K562 (cell line): ENCODE measurements around the gene C17orf78. TPM values are rescaled to one million over a fixed set of nuclear protein-coding genes. Genes with fewer than 3 reads are reported as not detected.

Experiments
- AFF1 ChIP-seq, 2 experiments: fragments of 450-650 bp; IDR thresholded peaks; 2 replicates each; pipeline ENCODE4 v1.6.1; 2018; ENCODE audit warnings: mild to moderate bottlenecking in 2 of 2, low read depth in 1 of 2; ENCODE audit not compliant: partially characterized antibody in 2 of 2
- CBX8 ChIP-seq: fragments of 200-600 bp; sonication (generic); IDR thresholded peaks from 2 replicates; pipeline ENCODE4 v1.6.1; 2012; ENCODE audit warnings: borderline replicate concordance, mixed run types, low read depth, mild to moderate bottlenecking, moderate library complexity, mixed read lengths, low read length, control low read depth, inconsistent platforms; ENCODE audit not compliant: poor library complexity, severe bottlenecking; ENCODE audit errors: extremely low read depth
- DPF2 ChIP-seq: fragments of 450-650 bp; IDR thresholded peaks from 2 replicates; pipeline ENCODE4 v1.6.1; 2016
- E2F8 ChIP-seq: fragments of 450-650 bp; IDR thresholded peaks from 2 replicates; pipeline ENCODE4 v1.7.1; 2018; ENCODE audit warnings: mild to moderate bottlenecking, low read depth; ENCODE audit not compliant: partially characterized antibody
- GTF2E2 ChIP-seq: fragments of 200-800 bp; sonication (Bioruptor generic); IDR thresholded peaks from 2 replicates; pipeline ENCODE4 v1.6.1; 2016; ENCODE audit warnings: missing genetic modification characterization, missing compliant biosample characterization
- MYC ChIP-seq, 2 experiments: fragments of 250-450 bp in 1 of 2; sonication (Bioruptor Pico) in 1 of 2; IDR thresholded peaks; 2 replicates each; pipeline versions ENCODE4 v1.5.1 to v1.6.1; 2012 to 2021; ENCODE audit warnings: low read depth in 2 of 2, borderline replicate concordance in 1 of 2, improper control_type of control experiment in 1 of 2, low read length in 1 of 2, mild to moderate bottlenecking in 1 of 2, moderate library complexity in 1 of 2
- POLR3A ChIP-seq: IDR thresholded peaks from 2 replicates; pipeline ENCODE4 v1.6.1; 2011; ENCODE audit warnings: borderline replicate concordance, mild to moderate bottlenecking, moderate library complexity; ENCODE audit not compliant: insufficient read length, insufficient read depth; ENCODE audit errors: extremely low read depth
- RAD21 ChIP-seq, 2 experiments: fragments of 250-450 bp in 1 of 2; fragments of 450-650 bp in 1 of 2; sonication (Bioruptor Pico) in 1 of 2; formaldehyde crosslinking in 1 of 2; IDR thresholded peaks in 1 of 2; conservative IDR thresholded peaks in 1 of 2; 2 replicates each; pipeline versions ENCODE4 v1.4.0 to v1.8.0; 2020 to 2022; ENCODE audit warnings: mild to moderate bottlenecking in 2 of 2, moderate library complexity in 1 of 2
- SIX5 ChIP-seq, 2 experiments: IDR thresholded peaks; 2 replicates each; pipeline ENCODE4 v1.6.1; 2011; ENCODE audit warnings: low read length in 2 of 2, borderline replicate concordance in 1 of 2, low read depth in 1 of 2, mild to moderate bottlenecking in 1 of 2, moderate library complexity in 1 of 2; ENCODE audit not compliant: insufficient read depth in 1 of 2
- SOX6 ChIP-seq: fragments of 450-650 bp; IDR thresholded peaks from 2 replicates; pipeline ENCODE4 v1.6.1; 2014; ENCODE audit warnings: mild to moderate bottlenecking
- SP2 ChIP-seq: IDR thresholded peaks from 2 replicates; pipeline ENCODE4 v1.6.1; 2011; ENCODE audit warnings: mild to moderate bottlenecking, low read depth, low read length, moderate library complexity; ENCODE audit not compliant: poor library complexity, severe bottlenecking; ENCODE audit errors: extremely low read depth
- TARDBP ChIP-seq: fragments of 450-650 bp; IDR thresholded peaks from 2 replicates; pipeline ENCODE4 v1.6.1; 2016
- TFAM ChIP-seq: fragments of 250-450 bp; sonication (Bioruptor Pico); conservative IDR thresholded peaks from 2 replicates; pipeline ENCODE4 v1.5.0; 2021; ENCODE audit warnings: mild to moderate bottlenecking, moderate library complexity
- ZNF146 ChIP-seq: IDR thresholded peaks from one replicate; pipeline ENCODE4 v1.6.1; 2018; ENCODE audit warnings: missing compliant biosample characterization; ENCODE audit not compliant: unreplicated experiment
- ZNF165 ChIP-seq: fragments of 250-450 bp; sonication (Bioruptor Pico); IDR thresholded peaks from 2 replicates; pipeline ENCODE4 v1.4.0; 2020; ENCODE audit warnings: borderline replicate concordance
- ZNF263 ChIP-seq: sonication (generic); formaldehyde crosslinking; IDR thresholded peaks from 2 replicates; pipeline ENCODE4 v1.8.0; 2022; ENCODE audit warnings: mild to moderate bottlenecking, missing genetic modification reagents, borderline replicate concordance
- ZNF507 ChIP-seq: conservative IDR thresholded peaks from 2 replicates; pipeline ENCODE4 v1.6.1; 2017; ENCODE audit warnings: missing genetic modification characterization, missing compliant biosample characterization
- ZNF561 ChIP-seq: fragments of 450-650 bp; formaldehyde crosslinking; conservative IDR thresholded peaks from 2 replicates; pipeline ENCODE4 v1.4.0; 2020; ENCODE audit warnings: mild to moderate bottlenecking, moderate library complexity
- ZNF644 ChIP-seq: fragments of 200-800 bp; sonication (Bioruptor generic); IDR thresholded peaks from 2 replicates; pipeline ENCODE4 v1.6.1; 2016; ENCODE audit warnings: low read depth, missing genetic modification characterization, missing compliant biosample characterization
- ZSCAN29 ChIP-seq: fragments of 450-650 bp; IDR thresholded peaks from 2 replicates; pipeline ENCODE4 v1.6.1; 2017
- polyA plus RNA-seq, 8 experiments: library from polyadenylated mRNA; depleted of rRNA in 4 of 8; stranded (reverse) in 5 of 8; unstranded in 3 of 8; fragments of >200 nt; fragmentation: Nextera tagmentation in 2 of 8; fragmentation: Illumina TruSeq in 1 of 8; extraction: Ambion mirVana in 2 of 8; extraction: Trizol in 1 of 8; gene quantifications; 2 replicates each; pipeline versions ENCODE4 v1.2.1 to v1.2.3, GENCODE V29; 2011 to 2014; ENCODE audit warnings: inconsistent platforms in 1 of 8, missing spikeins in 1 of 8
- total RNA-seq, 7 experiments: library from RNA; depleted of rRNA in 6 of 7; stranded (reverse); fragments of >200 nt in 6 of 7; fragmentation: Illumina TruSeq in 2 of 7; extraction: Trizol in 2 of 7; gene quantifications; 2 replicates each; pipeline versions ENCODE4 v1.2.1 to v1.2.3, GENCODE V29; 2011 to 2021; ENCODE audit warnings: low replicate concordance in 1 of 7

Gene C17orf78
- total and polyA plus RNA-seq, 9 of the 15 experiments (the other 6 are each of a cell fraction or from before 2014, with no cell fraction given), result not detected

GRCh38 chr17:37406635-37407461 is 31.1 kb downstream of the C17orf78 start, which contains the start of the genes ACACA and TADA2A (continued):
- TF ChIP-seq CBX8 (no peak), MYC (IDR thresholded peaks at IDR 0.05; ENCODE audit: low read depth, low read length) (peak; percentile 89), MYC (CRISPR knock-in tag; IDR thresholded peaks at IDR 0.05; ENCODE audit: borderline replicate concordance, low read depth) (no peak), GTF2E2 (tag) (no peak), POLR3A (no peak), ZNF507 (tag) (no peak), ZNF561 (CRISPR knock-in tag) (no peak), TARDBP (no peak), ZNF146 (CRISPR knock-in tag) (no peak), ZNF263 (CRISPR knock-in tag) (no peak), RAD21 (CRISPR knock-in tag; conservative IDR thresholded peaks at IDR 0.05 in 1 of 2, IDR thresholded peaks at IDR 0.05 in 1 of 2) (no peak), ZNF644 (tag) (peak; percentile 93), SOX6 (no peak), DPF2 (no peak), TFAM (CRISPR knock-in tag) (no peak), AFF1 (IDR thresholded peaks at IDR 0.05; ENCODE audit: low read depth in 1 of 2, partially characterized antibody in 2 of 2) (peak in 1 of 2 experiments; percentile 22), ZNF165 (CRISPR knock-in tag) (0 out of 2 replicates have a peak, but pooled peaks have one; percentile 38), ZSCAN29 (no peak), SP2 (no peak), E2F8 (no peak), SIX5 (IDR thresholded peaks at IDR 0.05; ENCODE audit: borderline replicate concordance in 1 of 2, insufficient read depth in 1 of 2, low read depth in 1 of 2, low read length in 2 of 2) (no peak)
